GM12878 (cell line): ENCODE data around the gene ARMC9. TPM values are rescaled to one million over a fixed set of nuclear protein-coding genes. Genes with fewer than 3 reads are reported as not detected.

ENCODE experiments used
- ATAC-seq: fragments of 200-7000 bp; cut with Tn5 transposase; 3 replicates; pipeline ENCODE4 v1.9.1; 2020; ENCODE audit warnings: mild to moderate bottlenecking, moderate library complexity
- BruUV-seq: library from RNA; stranded (reverse); fragments of 400-500 nt; replicated peaks from 2 replicates; lab custom pipeline; 2021; lab: Mats Ljungman, UMichigan
- CTCF ChIA-PET: fragments of 300-600 bp; sonication (Branson Sonifier 250); formaldehyde crosslinking; extraction: SDS; loops from one replicate; lab custom pipeline; 2021; ENCODE audit warnings: inconsistent platforms; lab: Yijun Ruan, JAX
- POLR2A ChIA-PET: fragments of 350-600 bp; formaldehyde crosslinking; extraction: SDS; loops from one replicate; lab custom pipeline; 2021; ENCODE audit warnings: inconsistent platforms; lab: Charles Lee
- RAD21 ChIA-PET: fragments of 300-600 bp; sonication (Branson Sonifier 250); formaldehyde crosslinking; loops from one replicate; lab custom pipeline; 2023; ENCODE audit warnings: antibody characterized with exemption; ENCODE audit not compliant: unreplicated experiment; lab: Charles Lee
- SMC1A ChIA-PET: fragments of 300-600 bp; sonication (Branson Sonifier 250); formaldehyde crosslinking; loops from one replicate; lab custom pipeline; 2023; ENCODE audit not compliant: unreplicated experiment, uncharacterized antibody; lab: Charles Lee
- DNase-seq: peaks from one replicate; pipeline ENCODE4 v3.0.0-alpha.2; 2011; ENCODE audit warnings: low read depth, low spot score
- FAIRE-seq: peaks from 3 replicates; lab custom pipeline; 2011; peaks lifted over from hg19 to GRCh38; lab: Jason Lieb, UNC
- H2AFZ ChIP-seq: 2 replicates; pipeline ENCODE4 v1.6.0; 2011; ENCODE audit warnings: low read depth, low read length, control low read depth; ENCODE audit not compliant: control insufficient read depth
- H3K27ac ChIP-seq: 2 replicates; pipeline ENCODE4 v1.5.1; 2011; ENCODE audit warnings: control low read depth; ENCODE audit not compliant: control insufficient read depth, insufficient read depth
- H3K27me3 ChIP-seq, 2 experiments: replicated peaks in 1 of 2; 2 replicates each; pipeline versions ENCODE4 v1.6.0 to v1.6.1; 2011; ENCODE audit warnings: low read length in 1 of 2; ENCODE audit not compliant: control insufficient read depth in 2 of 2, insufficient read depth in 2 of 2
- H3K36me3 ChIP-seq, 2 experiments: 2 replicates each; pipeline ENCODE4 v1.5.1; 2011; ENCODE audit warnings: low read length in 1 of 2; ENCODE audit not compliant: control insufficient read depth in 2 of 2, insufficient read depth in 2 of 2
- H3K4me1 ChIP-seq: 2 replicates; pipeline ENCODE4 v1.6.1; 2011; ENCODE audit warnings: mild to moderate bottlenecking, low read length, moderate library complexity, mixed read lengths; ENCODE audit not compliant: control insufficient read depth, insufficient read depth
- H3K4me2 ChIP-seq: 2 replicates; pipeline ENCODE4 v1.6.0; 2011; ENCODE audit warnings: control low read depth; ENCODE audit not compliant: control insufficient read depth, insufficient read depth
- H3K4me3 ChIP-seq: fragments of 200-600 bp; sonication (generic); 2 replicates; pipeline ENCODE4 v1.5.1; 2016
- H3K79me2 ChIP-seq: 2 replicates; pipeline ENCODE4 v1.6.0; 2011; ENCODE audit warnings: low read length; ENCODE audit not compliant: control insufficient read depth, insufficient read depth
- H3K9ac ChIP-seq: 2 replicates; pipeline ENCODE4 v1.8.0; 2011; ENCODE audit warnings: low read length, control low read depth, mixed read lengths; ENCODE audit not compliant: control insufficient read depth, insufficient read depth
- H3K9me3 ChIP-seq: replicated peaks from 3 replicates; pipeline ENCODE4 v1.5.1; 2011; ENCODE audit warnings: mild to moderate bottlenecking, low read length; ENCODE audit not compliant: control insufficient read depth, insufficient read depth
- H4K20me1 ChIP-seq: 2 replicates; pipeline ENCODE4 v1.6.0; 2011; ENCODE audit not compliant: control insufficient read depth, insufficient read depth
- PAX5 ChIP-seq: IDR thresholded peaks from 2 replicates; pipeline ENCODE4 v1.6.1; 2011; ENCODE audit warnings: low read depth, low read length, borderline replicate concordance
- POU2F2 ChIP-seq: IDR thresholded peaks from 3 replicates; pipeline ENCODE4 v1.6.1; 2011; ENCODE audit warnings: low read depth, mild to moderate bottlenecking, low read length, borderline replicate concordance
- RAD21 ChIP-seq: IDR thresholded peaks from 2 replicates; pipeline ENCODE4 v1.6.1; 2011; ENCODE audit warnings: mild to moderate bottlenecking, low read depth, low read length, moderate library complexity; ENCODE audit not compliant: insufficient read depth
- SMC3 ChIP-seq: IDR thresholded peaks from 2 replicates; pipeline ENCODE4 v1.6.1; 2011; ENCODE audit warnings: low read length, improper control_type of control experiment, borderline replicate concordance
- WGBS: methylation state at CpG from one replicate; pipeline ENCODE4 v1.1.6; 2016; ENCODE audit warnings: low lambda C conversion rate; ENCODE audit not compliant: insufficient replicate concordance, insufficient coverage; ENCODE audit errors: missing lambda C conversion rate; 5-methylcytosine and 5-hydroxymethylcytosine counted together
- in situ Hi-C: fragments of 300-500 bp; cut with MboI; formaldehyde crosslinking; loops from 9 replicates; pipeline ENCODE4 v1.14.3; 2018; ENCODE audit warnings: mixed read lengths
- intact Hi-C: fragments of 100-400 bp; cut with micrococcal nuclease; formaldehyde crosslinking; loops from one replicate; pipeline ENCODE4 v1.14.2; 2022; ENCODE audit not compliant: unreplicated experiment
- polyA plus RNA-seq, 11 experiments: library from polyadenylated mRNA; depleted of rRNA in 4 of 11; unstranded in 6 of 11; stranded (reverse) in 5 of 11; fragments of >200 nt; fragmentation: Nextera tagmentation in 4 of 11; fragmentation: Illumina TruSeq in 1 of 11; extraction: Ambion mirVana in 4 of 11; extraction: Trizol in 1 of 11; gene quantifications; 1 replicate in 1 of 11; 2 replicates in 10 of 11; pipeline versions ENCODE4 v1.2.1 to v1.2.3, GENCODE V29; 2011 to 2016; ENCODE audit warnings: inconsistent platforms in 2 of 11, missing spikeins in 2 of 11, low read depth in 1 of 11
- total RNA-seq, 4 experiments: library from RNA; depleted of rRNA in 3 of 4; stranded (reverse); fragments of >200 nt in 3 of 4; fragmentation: Illumina TruSeq in 1 of 4; extraction: Trizol in 1 of 4; gene quantifications; 2 replicates each; pipeline versions ENCODE4 v1.2.1 to v1.2.3, GENCODE V29; 2013 to 2021
- TF ChIP-seq, protein P1 (sequence below), 3 experiments: IDR thresholded peaks in 2 of 3; conservative IDR thresholded peaks in 1 of 3; 2 replicates each; pipeline ENCODE4 v1.5.1; 2011; ENCODE audit warnings: low read depth in 3 of 3, low read length in 3 of 3, mild to moderate bottlenecking in 3 of 3, control low read depth in 2 of 3, moderate library complexity in 2 of 3, inconsistent platforms in 1 of 3, mixed read lengths in 1 of 3; ENCODE audit not compliant: control insufficient read depth in 2 of 3, insufficient read depth in 1 of 3; ENCODE audit errors: extremely low read depth in 1 of 3
- TF ChIP-seq, protein P2 (sequence below): fragments of 450-650 bp; IDR thresholded peaks from 2 replicates; pipeline ENCODE4 v1.6.1; 2017; ENCODE audit warnings: borderline replicate concordance

The ARMC9 gene
- total and polyA plus RNA-seq, 10 of the 15 experiments (the other 5 are each of a cell fraction or from before 2014, with no cell fraction given): 3.8 to 21.8 (median 10.4) TPM

DNA sequence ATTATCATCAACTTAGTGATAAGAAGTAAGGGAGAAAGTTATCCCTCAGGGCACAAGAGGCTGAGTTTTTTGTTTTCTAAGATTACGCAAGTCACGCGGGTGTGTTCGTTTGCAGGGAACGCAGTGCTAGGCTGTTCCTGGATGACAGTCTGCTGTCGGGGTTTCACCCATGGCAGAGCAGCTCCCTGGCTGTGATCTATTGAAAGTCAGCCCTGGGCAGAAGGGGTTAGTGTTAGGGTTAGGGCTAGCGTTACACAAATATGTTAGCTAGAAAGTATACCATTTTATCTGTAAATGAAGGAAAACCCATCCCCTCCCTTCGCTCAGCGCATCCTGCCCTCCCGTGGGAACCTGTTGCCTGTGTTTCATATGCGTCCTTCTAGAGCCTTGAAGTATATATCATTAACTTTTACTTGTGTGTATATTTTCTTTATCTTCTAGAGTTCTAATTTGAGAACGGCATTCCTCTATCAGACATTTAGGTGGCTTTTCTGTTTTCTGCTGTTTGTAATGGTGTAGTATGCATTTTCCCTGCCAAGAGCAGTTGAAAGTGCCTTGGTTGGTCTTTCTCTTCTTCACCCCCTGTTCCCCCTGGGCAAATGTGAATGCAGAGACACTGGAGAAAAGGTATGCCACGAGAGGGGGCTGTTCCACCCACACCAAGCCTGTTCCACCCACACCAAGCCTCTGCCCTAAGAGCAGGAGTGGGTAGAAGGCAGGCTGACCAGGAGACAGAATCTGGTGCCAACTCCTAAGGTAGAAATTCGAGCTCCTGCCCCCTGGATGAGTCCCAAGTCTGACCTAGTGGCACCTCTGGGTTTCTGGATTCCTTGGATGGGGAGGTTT is 47.0 kb downstream of the ARMC9 start:
- ATAC-seq: peak; percentile 85
- Histone ChIP-seq H3K79me2 (no peaks in the 10 kb centered on the region), H3K27me3 (no peaks in the 10 kb centered on the region), H3K27ac (no peak overlapping the region), H4K20me1 (no peaks in the 10 kb centered on the region), H3K4me2 (no peak overlapping the region), H3K9ac (no peak overlapping the region), H3K36me3 (no peaks in the 10 kb centered on the region; a peak in 1 of 4 replicates), H3K4me3 (no peak overlapping the region), H3K9me3 (no peaks in the 10 kb centered on the region), H3K4me1 (no peaks in the 10 kb centered on the region), H2AFZ (no peak overlapping the region)
- no peak for FAIRE-seq
- WGBS: 84% methylated on average over 14 of the region's 14 CpGs
- ChIA-PET CTCF (interaction anchor here (0.6 to 3.0 kb wide), 10 partner anchors 10 to 336 kb away, joined by 3 to 19 read pairs (median 4); no protein-coding TSS in a partner anchor), SMC1A (interaction anchor here (0.8 to 3.3 kb wide), 5 partner anchors 14 to 161 kb away, joined by 3 to 19 read pairs (median 4); no protein-coding TSS in a partner anchor), RAD21 (interaction anchor here (0.9 to 1.3 kb wide), 3 partner anchors 15 to 161 kb away, joined by 3 to 6 read pairs (median 3); no protein-coding TSS in a partner anchor), POLR2A (interaction anchor here (0.6 kb wide), 2 partner anchors 49 to 1518 kb away, joined by 3 to 5 read pairs; no protein-coding TSS in a partner anchor)
- in situ Hi-C loops: no loop called here
- intact Hi-C loops: no loop called here
- no TSS peak for BruUV-seq
- DNase-seq: no peak
- peak; percentile 30; the same call in 1 of the 2 replicates for TF ChIP-seq RAD21
- no peak for TF ChIP-seq PAX5
- no peak for TF ChIP-seq POU2F2
- TF ChIP-seq, protein P1, sequence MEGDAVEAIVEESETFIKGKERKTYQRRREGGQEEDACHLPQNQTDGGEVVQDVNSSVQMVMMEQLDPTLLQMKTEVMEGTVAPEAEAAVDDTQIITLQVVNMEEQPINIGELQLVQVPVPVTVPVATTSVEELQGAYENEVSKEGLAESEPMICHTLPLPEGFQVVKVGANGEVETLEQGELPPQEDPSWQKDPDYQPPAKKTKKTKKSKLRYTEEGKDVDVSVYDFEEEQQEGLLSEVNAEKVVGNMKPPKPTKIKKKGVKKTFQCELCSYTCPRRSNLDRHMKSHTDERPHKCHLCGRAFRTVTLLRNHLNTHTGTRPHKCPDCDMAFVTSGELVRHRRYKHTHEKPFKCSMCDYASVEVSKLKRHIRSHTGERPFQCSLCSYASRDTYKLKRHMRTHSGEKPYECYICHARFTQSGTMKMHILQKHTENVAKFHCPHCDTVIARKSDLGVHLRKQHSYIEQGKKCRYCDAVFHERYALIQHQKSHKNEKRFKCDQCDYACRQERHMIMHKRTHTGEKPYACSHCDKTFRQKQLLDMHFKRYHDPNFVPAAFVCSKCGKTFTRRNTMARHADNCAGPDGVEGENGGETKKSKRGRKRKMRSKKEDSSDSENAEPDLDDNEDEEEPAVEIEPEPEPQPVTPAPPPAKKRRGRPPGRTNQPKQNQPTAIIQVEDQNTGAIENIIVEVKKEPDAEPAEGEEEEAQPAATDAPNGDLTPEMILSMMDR (IDR thresholded peaks at IDR 0.05 in 2 of 3, conservative IDR thresholded peaks at IDR 0.05 in 1 of 3; ENCODE audit: control insufficient read depth in 2 of 3, extremely low read depth in 1 of 3, insufficient read depth in 1 of 3, low read depth in 3 of 3, low read length in 3 of 3): peak in 2 of 3 experiments; percentile 31 to 48; a peak in 3 of 6 replicates
- TF ChIP-seq, protein P2, sequence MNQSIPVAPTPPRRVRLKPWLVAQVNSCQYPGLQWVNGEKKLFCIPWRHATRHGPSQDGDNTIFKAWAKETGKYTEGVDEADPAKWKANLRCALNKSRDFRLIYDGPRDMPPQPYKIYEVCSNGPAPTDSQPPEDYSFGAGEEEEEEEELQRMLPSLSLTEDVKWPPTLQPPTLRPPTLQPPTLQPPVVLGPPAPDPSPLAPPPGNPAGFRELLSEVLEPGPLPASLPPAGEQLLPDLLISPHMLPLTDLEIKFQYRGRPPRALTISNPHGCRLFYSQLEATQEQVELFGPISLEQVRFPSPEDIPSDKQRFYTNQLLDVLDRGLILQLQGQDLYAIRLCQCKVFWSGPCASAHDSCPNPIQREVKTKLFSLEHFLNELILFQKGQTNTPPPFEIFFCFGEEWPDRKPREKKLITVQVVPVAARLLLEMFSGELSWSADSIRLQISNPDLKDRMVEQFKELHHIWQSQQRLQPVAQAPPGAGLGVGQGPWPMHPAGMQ: no peak
- TF ChIP-seq SMC3: peak; percentile 49; the same call in 1 of the 2 replicates
